HG02981 (cell line): ENCODE data around the gene TMEM106C.

Experiments used
- ATAC-seq: cut with Tn5 transposase; IDR thresholded peaks from one replicate; pipeline ENCODE4 v1.9.1; 2021; ENCODE audit warnings: mild to moderate bottlenecking, moderate library complexity; ENCODE audit not compliant: unreplicated experiment

Gene TMEM106C

DNA sequence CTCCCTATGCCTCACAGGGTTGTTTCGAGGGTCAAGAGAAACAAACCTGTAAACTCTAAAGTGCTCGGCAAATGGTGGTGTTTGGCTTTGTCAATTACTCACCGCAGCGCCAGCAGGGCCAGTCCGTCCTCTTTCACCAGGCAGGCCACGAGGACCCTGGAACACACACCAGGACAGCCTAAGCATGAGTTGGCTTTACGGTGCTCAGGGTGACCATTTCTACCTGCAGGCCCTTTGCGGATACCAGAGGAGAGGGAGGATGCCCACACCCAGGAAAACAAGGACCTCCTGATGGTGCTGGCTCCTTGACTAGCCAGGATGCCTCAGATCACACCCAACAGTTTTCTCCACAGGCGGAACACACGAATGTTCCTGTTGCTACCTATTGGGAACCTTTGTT, 29.4 kb downstream of the TMEM106C start:
- ATAC-seq: no peak

DNA sequence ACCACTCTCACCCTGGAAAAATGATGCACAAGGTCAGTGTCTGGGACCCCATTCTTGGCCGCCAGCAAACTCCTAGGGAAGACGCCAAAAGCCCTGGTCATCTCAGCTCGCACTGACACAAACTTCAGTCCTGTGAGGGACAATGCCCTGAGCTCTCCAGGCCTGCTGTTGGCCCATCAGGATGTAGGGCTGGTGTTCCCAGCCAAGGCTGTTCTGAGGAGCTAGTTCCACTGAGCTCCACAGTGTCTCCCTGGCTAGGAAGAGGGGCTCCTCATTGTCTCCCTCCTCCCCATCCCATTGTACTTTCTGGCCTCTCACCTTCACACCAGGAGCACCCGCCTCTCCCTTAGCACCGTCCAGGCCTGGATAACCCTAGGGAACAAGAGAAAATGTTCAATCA, 30.1 kb downstream of the TMEM106C start:
- ATAC-seq: no peak

DNA sequence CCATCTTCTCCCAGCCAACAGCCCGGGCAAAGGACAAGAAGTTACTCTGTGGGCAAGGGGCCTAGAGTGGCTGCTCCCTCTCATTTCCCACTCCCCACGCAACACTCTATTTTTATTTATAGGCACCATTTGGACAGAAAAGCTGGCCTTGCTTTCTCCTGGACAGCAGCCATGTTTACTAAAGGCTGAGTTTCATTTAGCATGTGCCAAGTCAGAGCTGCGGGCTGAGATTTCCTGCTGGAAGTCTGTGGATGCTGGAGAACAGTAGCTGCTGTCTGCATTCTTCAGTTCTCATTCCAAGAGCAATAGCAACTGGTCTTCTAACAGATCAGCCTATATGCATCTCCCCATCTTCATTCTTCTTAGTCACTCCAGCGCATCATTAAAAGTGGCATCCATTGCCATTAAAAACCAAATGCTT, 32.6 kb downstream of the TMEM106C start:
- ATAC-seq: no peak

DNA sequence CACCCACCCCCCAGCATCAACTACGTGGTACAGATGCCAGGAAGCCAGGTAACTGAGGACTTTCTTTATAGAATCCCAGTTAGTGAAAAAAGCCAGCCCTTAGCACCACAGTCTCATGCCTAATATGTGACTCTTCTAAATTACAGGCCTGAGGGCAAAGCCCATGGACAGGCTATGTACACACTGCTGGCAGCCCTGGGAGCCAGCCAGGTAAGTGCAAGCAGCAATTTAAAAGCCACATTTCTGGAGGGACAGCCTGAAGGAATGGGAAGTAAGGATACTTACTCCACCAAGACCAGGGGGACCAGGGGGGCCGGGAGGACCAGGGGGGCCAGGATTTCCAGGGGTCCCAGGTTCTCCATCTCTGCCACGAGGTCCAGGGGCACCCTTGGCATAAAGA, 33.9 kb downstream of the TMEM106C start:
- no peak for ATAC-seq

DNA sequence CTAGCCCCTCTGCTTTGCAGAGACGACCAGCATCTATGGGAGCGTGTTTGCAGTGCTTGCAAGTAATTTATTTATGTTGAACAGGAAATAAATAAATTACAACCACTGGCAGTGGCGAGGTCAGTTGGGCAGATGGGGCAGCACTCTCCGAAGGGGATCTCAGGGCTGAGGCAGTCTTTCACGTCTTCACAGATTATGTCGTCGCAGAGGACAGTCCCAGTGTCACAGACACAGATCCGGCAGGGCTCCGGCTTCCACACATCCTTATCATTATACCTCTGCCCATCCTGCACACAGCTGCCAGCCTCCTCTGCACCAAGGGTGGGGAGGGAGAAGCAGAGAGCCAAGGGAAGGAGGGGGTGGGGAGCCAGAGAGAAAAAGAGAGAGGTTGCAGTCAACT, 36.4 kb downstream of the TMEM106C start:
- no peak for ATAC-seq

DNA sequence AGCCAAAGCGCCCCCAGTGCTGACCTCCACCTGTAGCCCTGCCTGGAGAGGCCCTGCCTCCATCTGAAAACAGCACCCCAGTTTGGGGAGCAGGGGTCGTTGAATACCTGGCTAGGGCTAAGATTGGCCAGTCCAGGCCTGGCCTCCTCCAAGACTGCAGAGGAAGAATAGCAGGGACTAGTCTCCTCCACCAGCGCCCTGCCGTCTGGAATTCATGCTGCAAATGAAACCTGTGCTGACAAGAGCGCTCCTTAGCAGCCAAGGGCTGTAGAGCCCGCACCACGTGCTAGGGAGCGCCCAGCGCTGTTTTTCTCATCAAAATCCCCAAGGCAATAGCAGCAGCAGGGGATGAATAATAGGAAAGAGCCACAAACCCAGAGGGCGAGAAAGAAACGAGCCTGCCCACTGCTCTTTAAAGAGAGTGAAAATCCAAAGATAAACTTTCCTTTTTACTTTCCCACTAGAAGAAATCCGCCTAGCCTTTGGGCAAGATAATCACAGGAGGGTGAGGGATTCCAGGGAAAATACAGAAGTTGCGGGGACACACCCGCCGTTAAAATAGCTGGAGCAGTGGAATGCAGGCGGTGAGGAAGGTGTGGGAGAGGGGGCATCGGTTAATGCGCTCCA, 37.6 kb downstream of the TMEM106C start:
- ATAC-seq: no peak

DNA sequence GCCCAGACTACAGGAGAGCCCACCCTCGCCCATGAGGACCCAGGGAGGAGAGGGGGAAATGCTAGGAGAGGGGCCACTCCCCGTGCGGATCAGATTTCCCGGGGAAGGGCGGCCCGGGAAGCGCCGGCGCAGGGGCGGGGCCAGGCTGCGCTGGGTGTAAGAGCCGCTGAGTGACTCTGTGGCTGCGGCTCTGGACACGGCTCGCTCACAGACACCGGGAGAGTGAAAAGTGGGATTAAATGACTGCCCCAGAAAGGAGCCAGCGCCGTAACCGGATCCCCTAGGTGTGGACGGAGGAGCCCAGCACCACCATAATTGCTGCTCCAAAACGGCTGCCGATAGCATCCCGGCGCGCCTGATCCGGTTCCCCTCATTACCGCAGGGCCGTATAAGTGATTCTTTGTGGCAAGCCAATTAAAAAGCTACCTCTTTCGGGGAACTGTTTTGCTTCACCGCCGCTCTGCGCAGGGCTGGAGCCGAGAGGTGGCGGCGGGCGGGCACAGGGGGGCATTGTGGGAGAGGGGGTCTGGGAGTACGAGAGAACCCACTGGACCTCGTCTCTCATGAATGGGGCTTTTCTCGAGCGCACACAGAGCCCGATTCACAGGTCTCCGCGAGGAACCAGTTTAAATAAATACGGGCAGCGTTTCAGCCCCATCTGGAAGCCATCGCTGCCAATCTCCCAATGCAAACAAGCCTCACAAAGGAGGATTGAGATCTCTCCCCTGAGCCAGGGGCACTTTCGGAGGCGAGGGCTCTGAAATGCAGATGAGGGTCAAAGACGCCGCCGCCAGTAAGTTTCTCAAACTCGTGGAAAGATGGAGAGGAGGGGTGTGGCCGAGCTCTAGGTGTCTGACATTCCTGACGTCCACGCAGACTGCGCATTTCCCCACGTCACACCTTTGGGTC, 38.4 kb downstream of the TMEM106C start:
- ATAC-seq: no peak

DNA sequence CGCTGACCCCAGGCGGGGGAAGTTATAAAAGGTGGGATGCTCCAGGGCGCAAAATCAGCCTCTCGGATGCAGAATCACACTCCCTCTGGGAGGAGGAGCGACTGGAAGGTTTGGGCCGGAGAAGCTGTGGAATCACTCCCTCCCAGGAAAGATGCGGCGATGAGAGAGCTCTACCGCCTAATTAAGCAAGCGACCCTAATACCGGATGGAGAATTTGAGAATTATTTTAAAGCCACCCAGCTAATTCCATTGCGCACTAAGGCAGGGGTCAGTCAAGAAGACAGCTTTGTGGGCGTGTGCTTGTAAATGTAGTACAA, 39.0 kb downstream of the TMEM106C start:
- ATAC-seq: no peak

DNA sequence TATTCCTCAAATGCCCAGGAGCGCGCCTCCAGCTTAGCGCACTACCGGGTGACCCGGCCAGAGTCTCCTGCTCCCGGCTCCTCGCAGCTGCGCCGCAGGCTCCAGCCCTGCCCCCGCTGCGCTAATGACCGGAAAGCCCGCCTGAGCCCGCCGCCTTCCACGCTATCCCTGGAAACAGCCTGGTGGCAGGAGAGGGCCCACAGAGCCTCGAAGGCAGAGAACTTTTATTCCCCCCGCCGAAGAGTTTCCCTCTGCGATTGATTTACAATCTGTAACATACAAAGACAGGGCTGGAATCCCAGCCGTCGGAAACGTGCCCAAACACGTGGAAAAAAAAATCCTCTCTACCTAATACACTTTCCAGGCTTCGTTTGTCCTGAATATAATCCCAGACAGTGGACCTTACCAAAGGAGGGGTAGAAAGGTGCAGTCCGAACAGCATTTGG, 39.4 kb downstream of the TMEM106C start:
- no peak for ATAC-seq

DNA sequence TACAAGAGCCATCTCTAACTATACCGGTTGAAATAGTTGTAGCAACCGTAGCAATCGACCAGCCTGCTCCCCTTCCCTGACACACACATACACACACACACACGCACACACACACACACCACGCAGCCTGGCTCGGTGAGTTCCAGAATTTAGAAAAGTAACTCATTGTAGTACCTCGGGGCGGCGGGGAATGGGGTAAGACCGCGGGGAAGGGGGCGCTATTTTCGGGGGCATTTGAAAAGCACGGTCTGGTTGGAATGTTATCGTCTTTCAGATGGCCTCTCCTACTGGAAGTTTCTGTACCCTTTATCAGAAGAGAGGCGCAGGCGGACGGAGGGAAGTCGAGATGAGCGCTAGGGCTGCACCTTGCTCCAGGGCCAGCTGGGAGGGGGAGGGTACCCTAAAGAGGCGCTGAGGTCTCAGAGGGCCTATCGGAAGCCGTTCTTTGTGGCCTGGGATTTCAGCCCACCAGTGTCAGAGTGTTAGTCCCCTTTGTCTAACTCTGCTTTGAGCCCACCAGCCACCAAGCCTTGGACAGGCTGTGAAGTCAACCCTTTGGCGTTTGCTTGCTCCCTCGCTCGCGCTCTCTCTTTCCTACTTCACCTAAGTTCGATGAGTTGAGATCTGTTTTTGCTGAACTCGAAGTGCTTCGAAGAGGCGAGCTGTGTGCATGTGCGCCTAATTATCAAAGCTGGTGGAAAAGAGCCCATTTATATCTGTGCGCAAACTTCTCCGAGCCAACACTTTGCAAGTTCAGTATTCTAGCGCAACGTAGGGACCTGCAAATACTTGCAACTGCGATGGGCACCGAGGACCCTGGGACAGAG, 40.0 kb downstream of the TMEM106C start:
- no peak for ATAC-seq

DNA sequence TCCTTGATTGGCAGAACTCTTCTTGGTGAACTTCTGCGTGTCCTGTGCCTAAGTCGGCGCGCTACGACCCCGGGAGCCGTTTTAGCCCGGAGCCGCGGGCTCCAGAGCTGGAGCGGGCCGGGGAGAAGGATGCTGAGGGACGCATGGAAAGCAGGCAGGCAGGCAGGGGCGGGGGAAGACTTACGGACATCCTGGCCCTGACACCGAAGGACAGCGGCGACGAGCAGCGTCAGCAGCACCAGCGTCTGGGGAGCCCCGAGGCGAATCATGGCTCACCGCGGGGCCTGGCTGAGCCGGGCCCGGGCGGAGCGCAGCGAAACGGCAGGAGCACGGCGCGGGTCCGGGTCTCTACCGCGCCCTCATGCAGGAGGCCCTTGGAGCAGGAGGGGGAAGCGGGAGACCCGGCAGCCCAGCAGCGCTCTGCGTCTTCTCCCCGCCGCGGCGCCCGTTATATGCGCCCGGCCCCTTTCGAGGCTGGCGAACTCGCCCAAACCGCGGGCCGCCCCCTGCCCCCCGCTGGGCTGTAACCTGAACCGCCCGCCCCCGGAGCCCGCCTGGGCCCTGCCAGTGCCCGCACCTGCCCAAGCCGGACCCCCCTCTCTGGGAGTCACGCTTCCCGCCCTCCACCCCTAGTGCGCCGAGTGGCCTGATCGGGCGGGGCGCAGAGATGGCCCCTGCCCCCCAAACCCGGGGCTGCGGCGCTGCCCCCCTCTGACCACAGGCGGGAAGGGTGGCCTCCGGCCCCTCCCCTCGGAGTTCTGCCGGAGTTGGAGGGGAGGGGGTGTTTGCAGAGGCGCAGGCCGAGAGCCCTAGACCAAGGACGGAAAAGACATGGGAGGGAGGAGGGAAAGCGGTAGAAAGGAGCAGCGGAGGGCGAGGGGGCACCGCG, 40.9 kb downstream of the TMEM106C start, which contains the start of gene COL2A1:
TSS of gene COL2A1 (minus strand) at position 424 of the 889 bp plus-strand sequence. CDS start at position 269, 155 bp downstream.
- ATAC-seq: no peak

DNA sequence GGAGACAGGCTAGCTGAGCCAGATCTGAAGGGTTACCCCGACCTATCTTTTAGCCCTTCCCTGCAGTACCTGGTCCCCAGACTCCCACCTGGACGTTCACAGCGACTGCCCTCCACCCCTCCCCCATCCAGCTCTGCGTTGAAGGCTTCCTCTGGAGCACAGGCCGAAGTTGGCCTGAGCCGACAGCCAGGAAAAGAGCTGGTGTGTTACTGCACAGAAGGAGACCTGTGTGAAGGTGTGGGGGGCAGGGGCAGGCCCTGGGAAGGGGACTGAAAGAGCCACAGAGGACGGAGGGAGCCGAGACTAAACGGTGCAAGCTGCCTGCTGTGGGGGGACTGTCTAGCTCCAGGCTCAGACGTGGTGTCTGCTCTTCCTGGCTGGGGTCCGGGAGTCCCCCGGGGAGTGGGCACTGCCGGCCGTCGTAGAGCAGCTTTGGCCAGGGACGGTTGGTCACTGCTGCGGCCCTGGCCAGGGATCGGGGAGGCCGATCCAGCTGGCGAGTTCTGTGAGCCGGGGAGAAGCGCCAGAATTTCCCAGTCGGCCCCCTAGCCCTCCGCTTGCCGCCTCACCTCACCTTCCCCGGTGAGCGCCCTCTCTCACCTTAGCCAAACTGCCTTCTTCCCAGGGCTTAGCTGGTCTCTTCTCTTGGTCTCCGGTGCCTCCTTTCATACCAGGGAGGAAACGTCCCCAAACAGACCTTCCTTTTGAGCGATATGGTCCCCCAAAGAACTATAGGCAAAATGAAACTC, 41.8 kb downstream of the TMEM106C start:
- no peak for ATAC-seq

DNA sequence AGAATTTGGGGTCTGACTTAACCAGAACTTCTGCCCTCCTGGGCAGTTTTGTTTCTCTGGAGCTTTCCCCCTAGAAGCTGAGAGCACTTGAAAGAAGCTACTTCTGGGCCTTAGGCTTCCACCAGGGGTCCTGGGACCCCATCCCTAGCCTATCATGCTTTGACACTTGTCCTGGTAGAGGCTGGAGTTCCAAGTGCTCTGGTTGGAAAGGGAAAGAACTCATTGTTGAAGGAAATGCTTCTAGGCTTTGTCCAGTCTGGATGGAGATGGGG, 42.3 kb downstream of the TMEM106C start:
- no peak for ATAC-seq

DNA sequence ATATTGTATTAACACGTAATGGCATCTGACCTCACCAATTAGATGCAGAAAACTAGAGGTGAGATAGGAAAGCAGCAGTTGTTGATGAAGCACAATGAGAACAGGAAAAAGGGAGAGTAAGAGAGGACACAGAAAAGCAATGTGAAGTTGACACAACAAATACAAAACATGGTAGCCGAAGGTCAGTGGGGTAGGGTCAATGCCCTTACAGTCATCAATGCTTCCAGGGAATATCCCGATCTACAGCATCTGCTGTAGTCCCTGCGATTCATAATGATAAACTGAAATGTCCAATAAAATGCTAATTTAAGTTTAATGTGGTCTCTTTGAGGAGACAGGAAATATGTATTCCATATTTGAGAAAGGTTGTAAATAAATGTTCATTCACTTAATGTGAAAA, 43.8 kb downstream of the TMEM106C start:
- ATAC-seq: no peak

DNA sequence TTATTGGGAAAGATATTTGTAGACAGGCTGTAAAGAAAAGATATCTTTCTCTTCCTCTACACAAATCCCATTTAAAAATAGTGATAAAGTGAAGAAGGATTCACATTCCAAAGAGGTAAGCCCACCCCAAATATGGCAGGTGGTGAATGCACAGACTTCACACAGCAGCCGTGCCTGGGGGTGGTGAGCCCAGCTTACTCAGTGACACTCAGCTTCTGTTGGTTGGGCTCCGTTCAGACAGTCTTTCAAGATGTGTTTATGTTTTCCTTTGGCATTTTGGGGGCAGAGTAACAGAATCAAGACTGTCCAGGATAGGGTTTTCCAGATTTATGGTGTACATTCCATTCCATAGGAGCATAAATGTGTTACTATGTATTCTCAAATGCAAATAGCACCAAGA, 45.0 kb downstream of the TMEM106C start:
- no peak for ATAC-seq

DNA sequence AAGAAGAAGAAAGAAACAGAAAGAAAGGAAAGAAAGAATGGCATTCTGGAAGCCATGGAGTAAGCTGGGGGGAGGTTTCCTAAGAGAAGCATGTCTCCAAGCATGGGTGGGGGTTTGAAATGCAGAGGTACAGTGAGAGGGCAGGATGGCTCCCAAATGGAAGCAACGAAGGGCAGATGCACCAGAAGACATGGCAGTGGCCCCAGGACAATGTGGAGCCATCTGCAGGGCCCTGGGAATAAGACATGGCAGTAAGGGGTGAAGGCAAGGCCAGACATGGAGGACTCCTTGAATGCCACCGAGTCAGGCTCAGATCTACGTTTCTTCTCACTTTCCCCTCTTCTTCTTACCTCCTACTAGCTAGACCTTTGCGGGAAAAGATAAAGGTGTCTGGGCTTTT, 45.6 kb downstream of the TMEM106C start:
- no peak for ATAC-seq

DNA sequence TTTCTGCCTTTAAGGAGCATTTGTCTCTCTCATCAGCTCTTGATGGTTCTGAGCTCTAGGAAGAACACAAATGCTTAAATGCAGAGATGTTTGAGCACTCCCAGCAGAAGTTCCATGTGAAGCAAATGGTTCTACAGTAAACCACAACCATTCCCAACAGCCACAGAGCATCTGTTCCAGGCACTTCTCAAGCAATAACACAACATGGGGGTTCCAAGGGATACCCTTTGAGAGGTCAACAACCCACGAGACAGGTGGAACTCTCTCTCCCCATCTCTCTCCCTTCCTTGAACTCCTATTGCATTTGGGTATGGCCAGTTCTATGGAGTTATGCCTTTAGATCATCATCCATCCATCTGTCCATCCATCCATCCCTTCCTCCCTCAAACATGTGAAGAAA, 46.1 kb downstream of the TMEM106C start:
- ATAC-seq: no peak

DNA sequence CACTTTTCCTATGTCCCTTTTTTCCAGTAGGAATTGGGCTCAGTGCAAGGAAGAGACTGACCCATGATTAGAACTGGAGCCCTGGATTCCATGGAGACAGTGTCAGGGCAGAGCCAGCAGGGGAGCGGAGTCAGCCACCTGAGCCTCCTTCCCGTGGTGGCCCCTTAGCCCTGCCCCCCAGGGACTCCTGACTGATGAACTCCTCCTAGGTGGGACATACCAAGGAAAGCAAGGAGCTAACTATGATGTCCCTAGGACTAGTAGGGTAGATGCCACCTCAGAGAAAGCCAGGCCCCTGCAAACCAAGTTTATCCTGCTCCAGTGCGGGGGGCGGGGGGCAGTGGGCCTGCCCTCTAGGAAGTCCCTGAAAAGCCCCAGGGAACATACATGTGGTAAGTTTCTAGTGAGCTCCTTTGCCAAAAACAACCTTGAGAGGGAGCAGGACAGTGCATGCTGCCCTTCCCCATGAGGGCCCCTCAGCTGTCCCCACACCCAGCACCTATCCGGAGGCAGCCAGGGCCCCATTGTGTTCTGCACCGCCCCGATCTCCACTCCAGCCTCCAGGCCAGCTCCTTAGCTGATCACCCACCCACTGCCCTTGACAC, 47.1 kb downstream of the TMEM106C start:
- no peak for ATAC-seq

DNA sequence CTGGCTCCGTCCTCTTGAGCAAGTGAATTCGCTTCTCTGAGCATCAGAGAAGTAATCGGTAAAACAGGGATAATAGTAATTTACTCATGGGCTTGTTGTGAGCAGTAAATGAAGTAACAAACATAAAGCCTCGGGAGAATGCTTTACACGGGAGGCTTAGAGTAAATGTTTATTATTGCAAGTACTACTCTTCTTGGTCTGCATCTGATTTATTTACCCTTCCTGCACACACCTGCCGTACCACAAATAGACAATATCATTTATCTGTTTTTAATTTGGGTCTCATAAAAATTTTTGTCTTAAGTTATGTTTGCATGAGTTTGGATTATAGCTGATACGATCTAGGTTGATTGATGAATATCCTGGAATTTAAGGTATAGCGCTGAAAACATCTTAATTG, 48.7 kb downstream of the TMEM106C start:
- no peak for ATAC-seq

DNA sequence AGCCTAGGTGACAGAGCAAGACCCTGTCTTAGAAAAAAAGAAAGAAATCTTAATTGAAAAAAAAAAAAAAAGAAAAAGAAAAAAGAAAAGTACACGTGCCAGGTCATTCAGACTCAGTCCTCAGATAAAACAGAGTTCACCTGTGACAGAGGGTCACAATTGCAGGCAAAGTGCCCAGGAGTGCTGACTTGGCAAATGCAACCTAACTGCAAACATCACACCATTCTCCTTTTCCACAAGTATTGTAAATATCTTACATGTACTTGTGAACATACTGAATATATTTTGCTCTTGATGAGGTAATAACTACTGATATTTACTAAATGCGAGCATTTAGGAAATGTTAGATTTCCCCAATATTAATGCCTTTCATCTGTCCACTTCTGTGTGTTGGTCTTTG, 49.9 kb downstream of the TMEM106C start:
- no peak for ATAC-seq
